GM23338 (cell line): ENCODE measurements around the gene EZH2. TPM values are rescaled to one million over a fixed set of nuclear protein-coding genes. Genes with fewer than 3 reads are reported as not detected.

Experiments
- ATAC-seq: fragments of 200-7000 bp; cut with Tn5 transposase; 3 replicates; pipeline ENCODE4 v1.9.1; 2020
- DNase-seq: peaks from one replicate; pipeline ENCODE4 v3.0.0-alpha.2; 2015; ENCODE audit warnings: low spot score
- H2AFZ ChIP-seq: fragments of 200-600 bp; sonication (generic); 2 replicates; pipeline ENCODE4 v1.8.0; 2016; ENCODE audit warnings: antibody characterized with exemption, mild to moderate bottlenecking, moderate library complexity
- H3F3A ChIP-seq: fragments of 200-600 bp; sonication (generic); replicated peaks from 2 replicates; pipeline ENCODE4 v1.8.0; 2017; ENCODE audit warnings: antibody characterized with exemption, mixed run types, low read depth
- H3K27ac ChIP-seq: fragments of 200-600 bp; sonication (generic); 2 replicates; pipeline ENCODE4 v1.6.1; 2016; ENCODE audit warnings: low read depth
- H3K27me3 ChIP-seq: fragments of 200-600 bp; sonication (generic); 2 replicates; pipeline ENCODE4 v1.8.0; 2016; ENCODE audit warnings: mild to moderate bottlenecking, mixed run types, moderate library complexity; ENCODE audit not compliant: insufficient read depth
- H3K36me3 ChIP-seq: fragments of 200-600 bp; sonication (generic); 2 replicates; pipeline ENCODE4 v1.8.0; 2016; ENCODE audit warnings: mild to moderate bottlenecking; ENCODE audit not compliant: insufficient read depth
- H3K4me1 ChIP-seq: fragments of 200-600 bp; sonication (generic); 2 replicates; pipeline ENCODE4 v1.8.0; 2016; ENCODE audit warnings: mild to moderate bottlenecking, moderate library complexity; ENCODE audit not compliant: insufficient read depth
- H3K4me2 ChIP-seq: fragments of 200-600 bp; sonication (generic); 2 replicates; pipeline ENCODE4 v1.7.1; 2017; ENCODE audit warnings: mixed run types
- H3K4me3 ChIP-seq: fragments of 200-600 bp; sonication (generic); 2 replicates; pipeline ENCODE4 v1.6.1; 2016; ENCODE audit warnings: mixed run types
- H3K79me2 ChIP-seq: fragments of 200-600 bp; sonication (generic); replicated peaks from 2 replicates; pipeline ENCODE4 v1.8.0; 2017; ENCODE audit warnings: mild to moderate bottlenecking; ENCODE audit not compliant: insufficient read depth
- H3K9me2 ChIP-seq: fragments of 200-600 bp; sonication (generic); 2 replicates; pipeline ENCODE4 v1.8.0; 2017; ENCODE audit not compliant: insufficient read depth
- H4K20me1 ChIP-seq: fragments of 200-600 bp; sonication (generic); replicated peaks from 2 replicates; pipeline ENCODE4 v1.8.0; 2017; ENCODE audit warnings: mild to moderate bottlenecking; ENCODE audit not compliant: insufficient read depth
- H3K27ac Mint-ChIP-seq: 2 replicates; pipeline ENCODE4 v1.8.0; 2020; ENCODE audit warnings: inconsistent platforms, mild to moderate bottlenecking, moderate library complexity, mixed read lengths
- H3K27me3 Mint-ChIP-seq: 3 replicates; pipeline ENCODE4 v1.8.0; 2022; ENCODE audit warnings: low read depth, mild to moderate bottlenecking, moderate library complexity, mixed read lengths, inconsistent platforms; ENCODE audit not compliant: insufficient read depth, poor library complexity
- H3K36me3 Mint-ChIP-seq: 3 replicates; pipeline ENCODE4 v1.8.0; 2021; ENCODE audit warnings: low read depth, mild to moderate bottlenecking, inconsistent platforms, moderate library complexity, mixed read lengths
- H3K4me1 Mint-ChIP-seq: 3 replicates; pipeline ENCODE4 v1.8.0; 2020; ENCODE audit warnings: mild to moderate bottlenecking, inconsistent platforms, mixed read lengths
- H3K4me3 Mint-ChIP-seq: 3 replicates; pipeline ENCODE4 v1.8.0; 2021; ENCODE audit warnings: moderate library complexity, mild to moderate bottlenecking, inconsistent platforms, mixed read lengths
- H3K9me3 Mint-ChIP-seq: 3 replicates; pipeline ENCODE4 v1.8.0; 2020; ENCODE audit warnings: moderate library complexity, mild to moderate bottlenecking, inconsistent platforms, mixed read lengths
- CREB1 ChIP-seq: fragments of 250-450 bp; sonication (Bioruptor Pico); IDR thresholded peaks from 2 replicates; pipeline ENCODE4 v1.5.0; 2020; ENCODE audit warnings: low read depth, mild to moderate bottlenecking, moderate library complexity
- CTCF ChIP-seq, 2 experiments: fragments of 200-600 bp in 1 of 2; sonication (generic) in 1 of 2; conservative IDR thresholded peaks; 2 replicates each; pipeline versions ENCODE4 v1.5.1 to v1.6.1; 2016 to 2017; ENCODE audit warnings: antibody characterized with exemption in 2 of 2, low read depth in 2 of 2, mild to moderate bottlenecking in 2 of 2, moderate library complexity in 1 of 2
- EZH2 ChIP-seq: fragments of 200-600 bp; sonication (generic); IDR thresholded peaks from one replicate; pipeline ENCODE4 v1.8.0; 2017; ENCODE audit warnings: antibody characterized with exemption, mild to moderate bottlenecking, low read depth; ENCODE audit not compliant: unreplicated experiment
- EZH2phosphoT487 ChIP-seq: fragments of 200-600 bp; sonication (generic); IDR thresholded peaks from one replicate; pipeline ENCODE4 v1.8.1; 2018; ENCODE audit warnings: antibody characterized with exemption; ENCODE audit not compliant: unreplicated experiment
- JUNB ChIP-seq: IDR thresholded peaks from one replicate; pipeline ENCODE4 v1.6.1; 2016; ENCODE audit warnings: antibody characterized with exemption; ENCODE audit not compliant: unreplicated experiment
- NANOG ChIP-seq: IDR thresholded peaks from 2 replicates; pipeline ENCODE4 v1.6.1; 2016; ENCODE audit warnings: antibody characterized with exemption, borderline replicate concordance
- POLR2AphosphoS5 ChIP-seq: IDR thresholded peaks from 2 replicates; pipeline ENCODE4 v1.6.1; 2016; ENCODE audit warnings: antibody characterized with exemption, low read depth
- REST ChIP-seq: IDR thresholded peaks from one replicate; pipeline ENCODE4 v1.6.1; 2018; ENCODE audit warnings: antibody characterized with exemption; ENCODE audit not compliant: unreplicated experiment
- STAT1 ChIP-seq: IDR thresholded peaks from one replicate; pipeline ENCODE4 v1.6.1; 2016; ENCODE audit warnings: antibody characterized with exemption; ENCODE audit not compliant: unreplicated experiment
- ZNF114 ChIP-seq: fragments of 250-450 bp; sonication (Bioruptor Pico); IDR thresholded peaks from 2 replicates; pipeline ENCODE4 v1.5.0; 2020; ENCODE audit warnings: mild to moderate bottlenecking, moderate library complexity
- ZNF331 ChIP-seq: fragments of 250-450 bp; sonication (Bioruptor Pico); IDR thresholded peaks from 2 replicates; pipeline ENCODE4 v1.5.0; 2020; ENCODE audit warnings: low read depth, mild to moderate bottlenecking, moderate library complexity
- ZNF462 ChIP-seq: fragments of 250-450 bp; sonication (Bioruptor Pico); IDR thresholded peaks from 2 replicates; pipeline ENCODE4 v1.5.0; 2020; ENCODE audit warnings: mild to moderate bottlenecking, moderate library complexity
- polyA plus RNA-seq: library from polyadenylated mRNA; unstranded; fragments of >200 nt; fragmentation: Nextera tagmentation; extraction: Ambion mirVana; gene quantifications from 2 replicates; pipeline ENCODE4 v1.2.1, GENCODE V29; 2016
- total RNA-seq: library from RNA; depleted of rRNA; stranded (reverse); fragments of >200 nt; shearing (Covaris generic); gene quantifications from 2 replicates; pipeline ENCODE4 v1.2.3, GENCODE V29; 2014

The EZH2 gene
- total and polyA plus RNA-seq, 2 experiments from 2014 or later: 33.9 to 38.6 TPM

- peaks cover 2% of the 10 kb centered on the region for H3K27me3 Mint-ChIP-seq
- ATAC-seq: no peak
- peaks cover 13% of the 10 kb centered on the region for H4K20me1 ChIP-seq
- no peaks in the 10 kb centered on the region for H3K4me1 ChIP-seq
- no peak overlapping the region for H3K4me2 ChIP-seq
- H3K9me3 Mint-ChIP-seq: no peaks in the 10 kb centered on the region
- no peak overlapping the region for H3K4me3 ChIP-seq
- peaks cover 23% of the 10 kb centered on the region for H3K36me3 Mint-ChIP-seq
- peaks cover 22% of the 10 kb centered on the region; the same call in 1 of the 2 replicates for H3K36me3 ChIP-seq
- H3K27me3 ChIP-seq: no peaks in the 10 kb centered on the region
- no peak overlapping the region for H3K27ac Mint-ChIP-seq
- H3K27ac ChIP-seq: no peak overlapping the region
- H3K9me2 ChIP-seq: no peaks in the 10 kb centered on the region
- H2AFZ ChIP-seq: no peak overlapping the region
- no peak for DNase-seq
- H3F3A ChIP-seq: no peaks in the 10 kb centered on the region
- H3K79me2 ChIP-seq: peaks cover 19% of the 10 kb centered on the region
- TF ChIP-seq ZNF331 (CRISPR knock-in tag) (no peak), EZH2phosphoT487 (no peak), STAT1 (no peak), CREB1 (CRISPR knock-in tag) (no peak), JUNB (no peak), CTCF (conservative IDR thresholded peaks at IDR 0.05; ENCODE audit: low read depth in 2 of 2) (no peak), ZNF462 (no peak), REST (no peak), POLR2AphosphoS5 (no peak), EZH2 (no peak), ZNF114 (CRISPR knock-in tag) (no peak), NANOG (no peak)
- no peaks in the 10 kb centered on the region for H3K4me1 Mint-ChIP-seq
- no peak overlapping the region for H3K4me3 Mint-ChIP-seq
These were observed 55.1 kb downstream of the EZH2 start for GRCh38 chr7:148828965-148829364.
